HepG2 (cell line): ENCODE results near the gene KDM8. TPM values are rescaled to one million over a fixed set of nuclear protein-coding genes. Genes with fewer than 3 reads are reported as not detected.
A peak's percentile ranks its signal among the peaks of the same experiment; 100 is the strongest.

Experiments
- BHLHE40 ChIP-seq: IDR thresholded peaks from 2 replicates; pipeline ENCODE4 v1.6.1; 2011; ENCODE audit warnings: low read length, improper control_type of control experiment
- CHD4 ChIP-seq: fragments of 200-600 bp; sonication (generic); IDR thresholded peaks from 2 replicates; pipeline ENCODE4 v1.7.0; 2017; ENCODE audit warnings: mild to moderate bottlenecking, low read length, borderline replicate concordance
- DPF2 ChIP-seq: sonication (generic); formaldehyde crosslinking; IDR thresholded peaks from 2 replicates; pipeline ENCODE4 v1.4.0; 2020; ENCODE audit warnings: mild to moderate bottlenecking, low read depth, missing genetic modification reagents, borderline replicate concordance
- FOSL1 ChIP-seq: sonication (generic); formaldehyde crosslinking; IDR thresholded peaks from 2 replicates; pipeline ENCODE4 v1.9.0; 2021; ENCODE audit warnings: missing genetic modification reagents, borderline replicate concordance
- FOXM1 ChIP-seq: sonication (generic); formaldehyde crosslinking; IDR thresholded peaks from 2 replicates; pipeline ENCODE4 v1.5.0; 2020; ENCODE audit warnings: missing genetic modification reagents
- MED1 ChIP-seq: sonication (generic); formaldehyde crosslinking; IDR thresholded peaks from 2 replicates; pipeline ENCODE4 v1.4.0; 2020; ENCODE audit warnings: missing genetic modification reagents
- NONO ChIP-seq, 2 experiments: fragments of 450-650 bp in 1 of 2; sonication (generic) in 1 of 2; formaldehyde crosslinking in 1 of 2; IDR thresholded peaks in 1 of 2; conservative IDR thresholded peaks in 1 of 2; 2 replicates each; pipeline versions ENCODE4 v1.6.1 to v1.8.0; 2017 to 2022; ENCODE audit warnings: mild to moderate bottlenecking in 1 of 2, missing genetic modification reagents in 1 of 2, moderate library complexity in 1 of 2
- NR2F2 ChIP-seq: IDR thresholded peaks from 2 replicates; pipeline ENCODE4 v1.6.1; 2012; ENCODE audit warnings: low read depth, inconsistent platforms, borderline replicate concordance
- RNF2 ChIP-seq: fragments of 450-650 bp; conservative IDR thresholded peaks from 2 replicates; pipeline ENCODE4 v1.6.1; 2016; ENCODE audit warnings: low read depth
- SOX6 ChIP-seq, 2 experiments: fragments of 450-650 bp in 1 of 2; sonication (generic) in 1 of 2; formaldehyde crosslinking in 1 of 2; IDR thresholded peaks; 2 replicates each; pipeline versions ENCODE4 v1.4.0 to v1.6.1; 2017 to 2020; ENCODE audit warnings: antibody characterized with exemption in 1 of 2, mild to moderate bottlenecking in 1 of 2, missing genetic modification reagents in 1 of 2
- YEATS4 ChIP-seq: sonication (generic); formaldehyde crosslinking; IDR thresholded peaks from 2 replicates; pipeline ENCODE4 v1.4.0; 2020; ENCODE audit warnings: missing genetic modification reagents, borderline replicate concordance
- ZFP90 ChIP-seq: sonication (generic); formaldehyde crosslinking; IDR thresholded peaks from 2 replicates; pipeline ENCODE4 v1.8.0; 2022; ENCODE audit warnings: missing genetic modification reagents, mild to moderate bottlenecking, inconsistent platforms, borderline replicate concordance
- ZNF180 ChIP-seq: sonication (generic); formaldehyde crosslinking; IDR thresholded peaks from 2 replicates; pipeline ENCODE4 v1.4.0; 2020; ENCODE audit warnings: low read depth, missing genetic modification reagents, borderline replicate concordance
- ZNF292 ChIP-seq: sonication (generic); formaldehyde crosslinking; IDR thresholded peaks from 2 replicates; pipeline ENCODE4 v1.8.1; 2022; ENCODE audit warnings: mild to moderate bottlenecking, low read depth, missing genetic modification reagents, borderline replicate concordance
- ZNF382 ChIP-seq: sonication (generic); formaldehyde crosslinking; IDR thresholded peaks from 2 replicates; pipeline ENCODE4 v1.5.0; 2020; ENCODE audit warnings: missing genetic modification reagents, mild to moderate bottlenecking, borderline replicate concordance
- ZNF569 ChIP-seq: sonication (generic); formaldehyde crosslinking; IDR thresholded peaks from 2 replicates; pipeline ENCODE4 v1.5.0; 2020; ENCODE audit warnings: mild to moderate bottlenecking, missing genetic modification reagents, moderate library complexity, borderline replicate concordance
- ZNF570 ChIP-seq: sonication (generic); formaldehyde crosslinking; IDR thresholded peaks from 2 replicates; pipeline ENCODE4 v1.4.0; 2020; ENCODE audit warnings: mild to moderate bottlenecking, missing genetic modification reagents, borderline replicate concordance
- ZNF607 ChIP-seq: sonication (generic); formaldehyde crosslinking; IDR thresholded peaks from 2 replicates; pipeline ENCODE4 v1.5.1; 2020; ENCODE audit warnings: missing genetic modification reagents, mild to moderate bottlenecking, borderline replicate concordance
- ZNF614 ChIP-seq: IDR thresholded peaks from 2 replicates; pipeline ENCODE4 v1.6.1; 2018; ENCODE audit warnings: missing biosample characterization, missing genetic modification reagents, inconsistent platforms, borderline replicate concordance
- ZNF615 ChIP-seq: sonication (generic); formaldehyde crosslinking; IDR thresholded peaks from 2 replicates; pipeline ENCODE4 v1.5.0; 2020; ENCODE audit warnings: mild to moderate bottlenecking, missing genetic modification reagents, borderline replicate concordance
- ZNF761 ChIP-seq: sonication (generic); formaldehyde crosslinking; conservative IDR thresholded peaks from 2 replicates; pipeline ENCODE4 v1.4.0; 2020; ENCODE audit warnings: mild to moderate bottlenecking, missing genetic modification reagents
- polyA plus RNA-seq, 8 experiments: library from polyadenylated mRNA; depleted of rRNA in 3 of 8; stranded (reverse) in 7 of 8; unstranded in 1 of 8; fragments of >200 nt; fragmentation: Illumina TruSeq in 4 of 8; extraction: Trizol in 4 of 8; gene quantifications; 2 replicates each; pipeline versions ENCODE4 v1.2.1 to v1.2.3, GENCODE V29; 2011 to 2016; ENCODE audit warnings: low read depth in 4 of 8, missing spikeins in 1 of 8, mixed read lengths in 1 of 8; ENCODE audit not compliant: insufficient read depth in 1 of 8
- total RNA-seq, 5 experiments: library from RNA; depleted of rRNA; stranded (reverse); fragments of >200 nt; fragmentation: Illumina TruSeq; extraction: Trizol; gene quantifications; 2 replicates each; pipeline ENCODE4 v1.2.3, GENCODE V29; 2016; ENCODE audit warnings: low read depth in 1 of 5
- TF ChIP-seq, protein P1 (sequence below): IDR thresholded peaks from 2 replicates; pipeline ENCODE4 v1.4.0; 2020; ENCODE audit warnings: mild to moderate bottlenecking, missing genetic modification reagents
- TF ChIP-seq, protein P2 (sequence below): sonication (generic); formaldehyde crosslinking; IDR thresholded peaks from 2 replicates; pipeline ENCODE4 v1.8.0; 2022; ENCODE audit warnings: mild to moderate bottlenecking, missing genetic modification reagents, moderate library complexity
- TF ChIP-seq, protein P3 (sequence below): IDR thresholded peaks from 2 replicates; pipeline ENCODE4 v1.6.1; 2016; ENCODE audit warnings: missing genetic modification reagents, missing compliant biosample characterization

The KDM8 gene
- total and polyA plus RNA-seq, 2 of the 13 experiments (the other 11 are each of a cell fraction or from before 2014, with no cell fraction given): 3.3 to 8.6 TPM

DNA sequence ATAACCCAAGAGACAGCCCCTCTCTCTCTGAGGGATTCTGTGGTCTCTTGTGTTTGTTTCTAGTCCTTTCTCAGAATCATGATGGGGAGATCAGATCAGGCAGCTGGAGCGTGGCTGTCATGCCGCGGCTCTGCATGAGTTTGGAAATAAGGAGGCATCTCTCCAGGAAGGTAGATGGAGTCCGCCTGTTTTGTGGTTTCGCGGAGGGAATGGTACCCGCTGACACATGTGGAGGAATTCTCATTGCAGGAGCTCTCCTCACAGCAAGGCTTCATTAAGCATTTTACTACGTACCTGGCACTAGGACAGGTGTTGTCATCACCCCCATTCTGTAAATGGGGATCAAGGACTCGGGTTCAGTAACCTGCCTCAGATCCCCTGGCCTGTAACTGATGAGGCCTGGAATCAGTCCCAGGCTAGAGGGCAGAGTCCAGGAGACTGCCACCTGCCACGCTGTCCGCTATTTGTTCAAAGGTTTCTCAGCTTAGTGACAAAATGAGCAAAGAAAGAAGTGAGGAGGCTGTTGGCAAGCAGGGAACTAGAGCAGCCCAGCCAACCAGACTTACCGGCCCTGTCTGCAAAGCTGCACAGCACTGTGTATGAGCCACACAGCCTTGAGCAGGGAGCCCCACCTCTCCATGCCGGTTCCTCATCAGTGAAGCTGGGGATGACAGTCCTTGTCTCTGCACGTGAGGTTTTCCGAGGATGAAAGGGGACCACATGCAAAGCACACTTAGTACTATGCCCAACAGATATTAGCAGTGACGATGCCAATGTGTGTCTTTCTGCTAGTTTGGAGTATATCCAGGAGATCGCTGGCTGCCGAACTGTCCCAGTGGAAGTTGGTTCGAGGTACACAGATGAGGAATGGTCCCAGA, 11.0 kb downstream of the KDM8 start (continued):
- TF ChIP-seq ZNF180 (CRISPR knock-in tag): no peak
- 0 out of 2 replicates have a peak, but pooled peaks have one; percentile 46 for TF ChIP-seq CHD4
- TF ChIP-seq SOX6 (IDR thresholded peaks at IDR 0.05): no peak
- peak; percentile 64; the same call in 1 of the 2 replicates for TF ChIP-seq SOX6 (CRISPR knock-in tag; IDR thresholded peaks at IDR 0.05)
- TF ChIP-seq ZNF607 (CRISPR knock-in tag): peak; percentile 56; the same call in 1 of the 2 replicates
- TF ChIP-seq NONO (IDR thresholded peaks at IDR 0.05): no peak
- peak; percentile 34; the same call in 1 of the 2 replicates for TF ChIP-seq NONO (CRISPR knock-in tag; conservative IDR thresholded peaks at IDR 0.05)
- no peak for TF ChIP-seq RNF2
- peak; percentile 52; the same call in 1 of the 2 replicates for TF ChIP-seq ZNF292
- TF ChIP-seq, protein P1, sequence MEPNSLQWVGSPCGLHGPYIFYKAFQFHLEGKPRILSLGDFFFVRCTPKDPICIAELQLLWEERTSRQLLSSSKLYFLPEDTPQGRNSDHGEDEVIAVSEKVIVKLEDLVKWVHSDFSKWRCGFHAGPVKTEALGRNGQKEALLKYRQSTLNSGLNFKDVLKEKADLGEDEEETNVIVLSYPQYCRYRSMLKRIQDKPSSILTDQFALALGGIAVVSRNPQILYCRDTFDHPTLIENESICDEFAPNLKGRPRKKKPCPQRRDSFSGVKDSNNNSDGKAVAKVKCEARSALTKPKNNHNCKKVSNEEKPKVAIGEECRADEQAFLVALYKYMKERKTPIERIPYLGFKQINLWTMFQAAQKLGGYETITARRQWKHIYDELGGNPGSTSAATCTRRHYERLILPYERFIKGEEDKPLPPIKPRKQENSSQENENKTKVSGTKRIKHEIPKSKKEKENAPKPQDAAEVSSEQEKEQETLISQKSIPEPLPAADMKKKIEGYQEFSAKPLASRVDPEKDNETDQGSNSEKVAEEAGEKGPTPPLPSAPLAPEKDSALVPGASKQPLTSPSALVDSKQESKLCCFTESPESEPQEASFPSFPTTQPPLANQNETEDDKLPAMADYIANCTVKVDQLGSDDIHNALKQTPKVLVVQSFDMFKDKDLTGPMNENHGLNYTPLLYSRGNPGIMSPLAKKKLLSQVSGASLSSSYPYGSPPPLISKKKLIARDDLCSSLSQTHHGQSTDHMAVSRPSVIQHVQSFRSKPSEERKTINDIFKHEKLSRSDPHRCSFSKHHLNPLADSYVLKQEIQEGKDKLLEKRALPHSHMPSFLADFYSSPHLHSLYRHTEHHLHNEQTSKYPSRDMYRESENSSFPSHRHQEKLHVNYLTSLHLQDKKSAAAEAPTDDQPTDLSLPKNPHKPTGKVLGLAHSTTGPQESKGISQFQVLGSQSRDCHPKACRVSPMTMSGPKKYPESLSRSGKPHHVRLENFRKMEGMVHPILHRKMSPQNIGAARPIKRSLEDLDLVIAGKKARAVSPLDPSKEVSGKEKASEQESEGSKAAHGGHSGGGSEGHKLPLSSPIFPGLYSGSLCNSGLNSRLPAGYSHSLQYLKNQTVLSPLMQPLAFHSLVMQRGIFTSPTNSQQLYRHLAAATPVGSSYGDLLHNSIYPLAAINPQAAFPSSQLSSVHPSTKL: peak; percentile 51
- TF ChIP-seq, protein P2, sequence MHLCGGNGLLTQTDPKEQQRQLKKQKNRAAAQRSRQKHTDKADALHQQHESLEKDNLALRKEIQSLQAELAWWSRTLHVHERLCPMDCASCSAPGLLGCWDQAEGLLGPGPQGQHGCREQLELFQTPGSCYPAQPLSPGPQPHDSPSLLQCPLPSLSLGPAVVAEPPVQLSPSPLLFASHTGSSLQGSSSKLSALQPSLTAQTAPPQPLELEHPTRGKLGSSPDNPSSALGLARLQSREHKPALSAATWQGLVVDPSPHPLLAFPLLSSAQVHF: no peak
- TF ChIP-seq NR2F2: 0 out of 2 replicates have a peak, but pooled peaks have one; percentile 31
- no peak for TF ChIP-seq ZNF615 (CRISPR knock-in tag)
- no peak for TF ChIP-seq ZNF570
- TF ChIP-seq, protein P3, sequence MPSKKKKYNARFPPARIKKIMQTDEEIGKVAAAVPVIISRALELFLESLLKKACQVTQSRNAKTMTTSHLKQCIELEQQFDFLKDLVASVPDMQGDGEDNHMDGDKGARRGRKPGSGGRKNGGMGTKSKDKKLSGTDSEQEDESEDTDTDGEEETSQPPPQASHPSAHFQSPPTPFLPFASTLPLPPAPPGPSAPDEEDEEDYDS: no peak
- TF ChIP-seq ZNF569: no peak
- no peak for TF ChIP-seq FOSL1 (CRISPR knock-in tag)
- TF ChIP-seq FOXM1 (CRISPR knock-in tag): no peak
- TF ChIP-seq MED1: peak; percentile 53; the same call in 1 of the 2 replicates
- TF ChIP-seq DPF2: peak; percentile 36; the same call in 1 of the 2 replicates
- 0 out of 2 replicates have a peak, but pooled peaks have one; percentile 37 for TF ChIP-seq ZNF761
- TF ChIP-seq YEATS4 (CRISPR knock-in tag): peak; percentile 80; the same call in 1 of the 2 replicates
- TF ChIP-seq ZNF382: no peak
- no peak for TF ChIP-seq ZFP90 (CRISPR knock-in tag)
- peak; percentile 47; the same call in 1 of the 2 replicates for TF ChIP-seq ZNF614 (CRISPR knock-in tag)
- TF ChIP-seq BHLHE40: peak; percentile 60
